Peyer's patch (tissue), 4 donors: ENCODE data around the gene VPS45.

Experiments
- POLR2A ChIP-seq, 2 donors: fragments of 450-650 bp; IDR thresholded peaks; one replicate each; pipeline ENCODE4 v1.5.1; 2017; ENCODE audit warnings: antibody characterized with exemption in 2 of 2, mild to moderate bottlenecking in 2 of 2, moderate library complexity in 2 of 2
- TF ChIP-seq, protein P1 (sequence below), 6 experiments: fragments of 450-650 bp in 4 of 6; fragments of 200-600 bp in 2 of 6; sonication (generic) in 1 of 6; IDR thresholded peaks; one replicate each; pipeline ENCODE4 v1.5.1; 2017 to 2019; ENCODE audit warnings: antibody characterized with exemption in 6 of 6, mild to moderate bottlenecking in 3 of 6, moderate library complexity in 1 of 6

DNA sequence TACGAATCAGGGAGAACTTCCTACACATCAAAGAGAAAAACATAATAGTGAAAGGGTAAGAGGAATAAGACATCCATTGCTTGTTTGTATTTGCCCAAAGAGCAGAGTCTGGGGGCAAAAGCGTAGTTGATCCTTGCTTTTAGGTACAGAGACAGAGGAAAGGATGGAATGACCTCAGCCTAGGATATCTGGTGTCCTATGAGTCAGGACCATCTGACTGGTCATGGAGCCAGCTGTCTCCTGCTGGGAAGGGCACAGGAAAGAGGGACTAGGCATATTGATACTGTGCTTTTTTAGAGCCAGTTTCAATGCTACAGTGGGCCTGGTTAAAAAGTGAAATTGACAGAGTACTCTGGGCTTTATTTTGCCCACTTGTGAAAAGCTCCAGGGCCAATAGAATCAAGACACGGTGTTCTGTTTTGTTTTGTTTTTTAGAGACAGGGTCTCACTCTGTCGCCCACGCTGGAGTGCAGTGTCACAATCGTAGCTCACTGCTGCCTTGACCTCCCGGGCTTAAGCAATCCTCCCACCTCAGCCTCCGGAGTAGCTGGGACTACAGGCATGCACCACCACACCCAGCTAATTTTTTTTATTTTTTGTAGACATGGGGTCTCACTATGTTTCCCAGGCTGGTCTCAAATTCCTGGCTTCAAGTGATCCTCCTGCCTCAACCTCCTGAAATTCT lies 85.3 kb downstream of the VPS45 start:
- no peak for TF ChIP-seq POLR2A (IDR thresholded peaks at IDR 0.05)
- TF ChIP-seq, protein P1, sequence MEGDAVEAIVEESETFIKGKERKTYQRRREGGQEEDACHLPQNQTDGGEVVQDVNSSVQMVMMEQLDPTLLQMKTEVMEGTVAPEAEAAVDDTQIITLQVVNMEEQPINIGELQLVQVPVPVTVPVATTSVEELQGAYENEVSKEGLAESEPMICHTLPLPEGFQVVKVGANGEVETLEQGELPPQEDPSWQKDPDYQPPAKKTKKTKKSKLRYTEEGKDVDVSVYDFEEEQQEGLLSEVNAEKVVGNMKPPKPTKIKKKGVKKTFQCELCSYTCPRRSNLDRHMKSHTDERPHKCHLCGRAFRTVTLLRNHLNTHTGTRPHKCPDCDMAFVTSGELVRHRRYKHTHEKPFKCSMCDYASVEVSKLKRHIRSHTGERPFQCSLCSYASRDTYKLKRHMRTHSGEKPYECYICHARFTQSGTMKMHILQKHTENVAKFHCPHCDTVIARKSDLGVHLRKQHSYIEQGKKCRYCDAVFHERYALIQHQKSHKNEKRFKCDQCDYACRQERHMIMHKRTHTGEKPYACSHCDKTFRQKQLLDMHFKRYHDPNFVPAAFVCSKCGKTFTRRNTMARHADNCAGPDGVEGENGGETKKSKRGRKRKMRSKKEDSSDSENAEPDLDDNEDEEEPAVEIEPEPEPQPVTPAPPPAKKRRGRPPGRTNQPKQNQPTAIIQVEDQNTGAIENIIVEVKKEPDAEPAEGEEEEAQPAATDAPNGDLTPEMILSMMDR (IDR thresholded peaks at IDR 0.05), result no peak
